ENCODE data around the gene SMCO4.

DNA sequence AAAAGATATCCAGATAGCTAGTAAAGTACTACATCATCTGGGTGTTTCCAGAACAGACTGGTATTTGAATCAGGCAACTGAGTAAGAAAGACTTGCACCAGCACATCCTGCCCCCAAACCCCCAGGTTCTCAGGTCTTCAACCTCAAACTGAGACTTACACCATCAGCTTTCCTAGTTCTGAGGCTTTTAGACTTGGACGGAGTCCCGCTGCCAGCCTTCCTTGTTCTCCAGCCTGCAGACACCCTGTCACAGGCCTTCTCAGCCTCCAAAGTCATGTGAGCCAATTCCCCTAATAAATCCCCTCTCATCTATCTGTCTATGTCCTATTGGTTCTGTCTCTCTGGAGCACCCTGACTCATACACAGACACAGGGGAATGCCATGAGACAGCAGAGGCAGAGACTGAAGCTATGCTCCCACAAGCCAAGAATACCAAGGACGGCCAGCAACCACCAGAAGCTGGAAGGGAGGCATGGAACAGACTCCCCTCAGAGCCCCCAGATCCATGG is 10.9 kb downstream of the SMCO4 start:
- TF ChIP-seq POLR2AphosphoS5 (IDR thresholded peaks at IDR 0.05; ENCODE audit: low read depth, low read length) (no peak), SIN3A (IDR thresholded peaks at IDR 0.05; ENCODE audit: borderline replicate concordance, insufficient read depth, low read depth, low read length) (no peak)

All from Panc1 (cell line).